Right atrium auricular region (tissue), 2 donors: Measurements from ENCODE around the gene NFILZ. TPM values are rescaled to one million over a fixed set of nuclear protein-coding genes. Genes with fewer than 3 reads are reported as not detected.
"Not testable (repeated sequence)": the region's sequence is repeated elsewhere in the genome, so short reads cannot be mapped to it uniquely, and the experiment has no call there.

Experiments
- DNase-seq: peaks from one replicate; pipeline ENCODE4 v3.0.0-alpha.2; 2019; ENCODE audit warnings: low spot score
- H3K27ac ChIP-seq, 2 donors: fragments of 200-600 bp; sonication (generic); 1 replicate in 1 of 2; 2 replicates in 1 of 2; pipeline ENCODE4 v1.5.1; 2016 to 2019
- H3K27me3 ChIP-seq, 2 donors: fragments of 200-600 bp; sonication (generic); one replicate each; pipeline versions ENCODE4 v1.5.1 to v1.6.0; 2017 to 2019
- H3K36me3 ChIP-seq: fragments of 200-600 bp; sonication (generic); one replicate; pipeline ENCODE4 v1.5.1; 2016
- H3K4me1 ChIP-seq, 2 donors: fragments of 200-600 bp; sonication (generic); one replicate each; pipeline versions ENCODE4 v1.5.1 to v1.6.0; 2017 to 2019
- H3K4me3 ChIP-seq, 2 donors: fragments of 200-600 bp; sonication (generic); 1 replicate in 1 of 2; 2 replicates in 1 of 2; pipeline ENCODE4 v1.5.1; 2017 to 2019; ENCODE audit warnings: mild to moderate bottlenecking in 1 of 2, moderate library complexity in 1 of 2
- H3K9me3 ChIP-seq, 2 donors: fragments of 200-600 bp; sonication (generic); one replicate each; pipeline ENCODE4 v1.5.1; 2019
- CTCF ChIP-seq, 2 donors: fragments of 200-600 bp; sonication (generic); IDR thresholded peaks; one replicate each; pipeline ENCODE4 v1.5.1; 2019; ENCODE audit warnings: antibody characterized with exemption in 2 of 2
- total RNA-seq, 2 donors: library from RNA; depleted of rRNA; stranded (reverse); fragments of >200 nt; gene quantifications; one replicate each; pipeline ENCODE4 v1.1.0, GENCODE V29; 2016

The NFILZ gene
- total RNA-seq, 2 donors from 2014 or later, result not detected

- peaks cover 0 to 27% of the 10 kb centered on the region in 2 donors for H3K9me3 ChIP-seq
- no peaks in the 10 kb centered on the region for H3K36me3 ChIP-seq
- no peaks in the 10 kb centered on the region for H3K27me3 ChIP-seq
- no peak overlapping the region for H3K27ac ChIP-seq
- DNase-seq, result no peak
- no peak for TF ChIP-seq CTCF (IDR thresholded peaks at IDR 0.05)
- H3K4me1 ChIP-seq, result no peaks in the 10 kb centered on the region
- no peak overlapping the region for H3K4me3 ChIP-seq
Measured at GRCh38 chr19:8631425-8631819, 989 bp downstream of the NFILZ start.

- Histone ChIP-seq H3K27ac (no peak overlapping the region), H3K4me3 (no peak overlapping the region), H3K36me3 (no peaks in the 10 kb centered on the region), H3K4me1 (no peaks in the 10 kb centered on the region), H3K27me3 (no peaks in the 10 kb centered on the region), H3K9me3 (peaks cover 0 to 3% of the 10 kb centered on the region in 2 donors)
- DNase-seq, result no peak
- no peak for TF ChIP-seq CTCF (IDR thresholded peaks at IDR 0.05)
Measured at GRCh38 chr19:8635422-8635821, 5.0 kb downstream of the NFILZ start.

- H3K36me3 ChIP-seq, H3K27me3 ChIP-seq: not testable (repeated sequence)
Measured at GRCh38 chr19:8637070-8637469, 6.6 kb downstream of the NFILZ start.

GRCh38 chr19:8638078-8638619 lies 7.7 kb downstream of the NFILZ start:
- H3K27ac ChIP-seq, result no peak overlapping the region
- no peak for DNase-seq
- no peak overlapping the region for H3K4me3 ChIP-seq
- no peaks in the 10 kb centered on the region for H3K36me3 ChIP-seq
- no peaks in the 10 kb centered on the region for H3K4me1 ChIP-seq
- no peak for TF ChIP-seq CTCF (IDR thresholded peaks at IDR 0.05)
- H3K27me3 ChIP-seq, result no peaks in the 10 kb centered on the region
- H3K9me3 ChIP-seq, result no peaks in the 10 kb centered on the region

More at GRCh38 chr19:8637070-8637469, 6.6 kb downstream of the NFILZ start:
- H3K9me3 ChIP-seq, H3K4me3 ChIP-seq, H3K4me1 ChIP-seq, DNase-seq, H3K27ac ChIP-seq: not testable (repeated sequence)

- no peaks in the 10 kb centered on the region for H3K9me3 ChIP-seq
- no peaks in the 10 kb centered on the region for H3K36me3 ChIP-seq
- H3K4me1 ChIP-seq, result no peaks in the 10 kb centered on the region
- TF ChIP-seq CTCF (IDR thresholded peaks at IDR 0.05), result no peak
- no peaks in the 10 kb centered on the region for H3K27me3 ChIP-seq
- no peak for DNase-seq
- no peak overlapping the region for H3K4me3 ChIP-seq
- H3K27ac ChIP-seq, result no peak overlapping the region
Measured at GRCh38 chr19:8639821-8640401, 9.5 kb downstream of the NFILZ start.

GRCh38 chr19:8640402-8641004 lies 10.1 kb downstream of the NFILZ start:
- Histone ChIP-seq H3K4me3 (no peak overlapping the region), H3K27me3 (no peaks in the 10 kb centered on the region), H3K36me3 (no peaks in the 10 kb centered on the region), H3K4me1 (no peaks in the 10 kb centered on the region), H3K9me3 (no peaks in the 10 kb centered on the region), H3K27ac (no peak overlapping the region)
- peak; percentile 74 for DNase-seq
- TF ChIP-seq CTCF (IDR thresholded peaks at IDR 0.05), result no peak
